CD4-positive, alpha-beta T cell treated with Interleukin-6 at 100 ng/mL for 8 hours (primary cell): ENCODE data around the gene S100A9.
"Not testable (repeated sequence)": the region's sequence is repeated elsewhere in the genome, so short reads cannot be mapped to it uniquely, and the experiment has no call there.

Experiments
- DNase-seq: peaks from one replicate; pipeline ENCODE4 v3.0.0-alpha.2; 2020; ENCODE audit warnings: mixed read lengths, low spot score

Gene S100A9

DNA sequence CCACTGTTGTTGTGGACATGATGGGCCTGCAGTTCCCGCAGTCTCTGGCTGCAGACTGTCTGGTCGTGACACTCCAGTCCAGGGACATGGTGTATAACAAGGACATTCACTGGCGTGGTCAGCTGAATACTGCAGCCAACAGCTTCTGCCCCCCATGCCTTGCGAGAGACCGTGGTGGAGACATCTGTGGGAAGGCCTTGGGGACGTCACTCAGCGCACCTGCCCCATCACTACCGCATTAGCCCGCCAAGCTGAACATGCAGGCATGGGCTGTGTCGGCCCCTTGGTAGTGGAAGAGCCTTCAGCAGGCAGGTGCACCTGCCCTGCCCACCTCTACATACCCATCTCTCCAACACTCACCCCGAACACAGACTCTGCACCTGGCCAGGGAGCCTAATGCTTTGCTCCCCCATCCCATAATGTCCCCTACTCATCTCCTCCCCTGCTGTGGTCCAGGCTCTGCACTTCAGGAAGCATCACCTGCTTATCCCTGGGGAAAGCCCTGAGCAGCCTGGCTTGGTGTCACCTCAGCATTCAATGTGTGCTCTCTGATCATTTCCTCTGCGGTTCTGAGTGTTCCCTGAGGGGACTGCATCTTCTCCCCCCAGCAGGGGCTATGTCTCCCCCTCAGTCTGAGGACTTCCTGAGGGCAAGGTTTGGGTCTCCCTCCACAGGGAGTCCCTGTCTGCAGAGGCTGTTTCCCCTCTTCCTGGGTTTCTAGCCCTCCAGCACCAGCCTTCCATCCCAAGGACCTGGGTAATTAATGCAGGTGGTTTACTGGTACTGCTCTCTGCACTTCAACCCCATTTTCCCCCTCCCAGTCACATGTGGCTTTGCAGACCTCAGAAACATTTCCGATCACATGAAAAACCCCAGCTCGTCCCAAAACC, 12.2 kb upstream of the S100A9 start:
- no peak for DNase-seq

DNA sequence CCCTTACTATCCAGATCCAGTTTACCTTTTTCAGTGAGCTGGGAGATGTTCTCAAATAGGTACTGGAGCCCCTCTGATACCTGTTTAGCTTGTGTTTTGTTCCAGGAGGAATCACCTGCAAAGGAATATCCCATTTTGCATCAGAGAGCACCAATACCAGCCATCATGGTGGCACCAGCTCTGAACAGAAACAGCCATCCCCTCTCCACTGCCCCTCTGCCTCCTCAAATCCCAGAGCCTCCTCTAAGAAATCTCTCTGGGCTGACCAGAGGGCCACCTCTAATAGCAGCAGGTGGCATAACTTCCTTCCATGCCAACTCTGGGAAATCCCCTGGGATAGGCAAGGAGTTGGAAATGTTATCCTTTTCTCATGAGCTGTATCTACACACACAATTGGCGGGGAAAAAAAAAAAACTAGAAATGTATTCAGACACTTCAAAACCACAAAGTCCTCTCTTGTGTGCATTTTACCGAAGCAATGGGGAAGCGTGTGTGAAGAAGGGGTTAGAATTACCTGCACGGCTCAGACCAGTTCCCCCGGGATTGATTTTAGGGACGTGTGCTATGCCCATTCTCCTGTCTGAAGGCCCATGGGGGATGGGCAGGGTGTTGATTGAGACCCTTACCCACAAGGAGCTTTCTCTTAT, 11.5 kb upstream of the S100A9 start:
- no peak for DNase-seq

DNA sequence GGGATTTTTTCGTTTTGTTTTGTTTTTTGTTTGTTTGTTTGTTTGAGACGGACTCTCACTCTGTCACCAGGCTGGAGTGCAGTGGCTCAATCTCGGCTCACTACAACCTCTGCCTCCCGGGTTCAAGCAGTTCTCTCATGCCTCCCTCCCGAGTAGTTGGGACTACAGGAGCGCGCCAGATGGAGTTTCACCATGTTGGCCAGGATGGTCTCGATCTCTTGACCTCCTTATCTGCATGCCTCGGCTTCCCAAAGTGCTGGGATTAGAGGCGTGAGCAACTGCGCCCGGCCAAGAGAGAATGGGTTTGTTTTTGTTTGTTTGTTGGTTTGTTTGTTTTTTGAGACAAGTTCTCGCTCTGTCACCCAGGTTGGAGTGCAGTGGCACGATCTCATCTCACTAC, 10.6 kb upstream of the S100A9 start:
- DNase-seq: not testable (repeated sequence)

DNA sequence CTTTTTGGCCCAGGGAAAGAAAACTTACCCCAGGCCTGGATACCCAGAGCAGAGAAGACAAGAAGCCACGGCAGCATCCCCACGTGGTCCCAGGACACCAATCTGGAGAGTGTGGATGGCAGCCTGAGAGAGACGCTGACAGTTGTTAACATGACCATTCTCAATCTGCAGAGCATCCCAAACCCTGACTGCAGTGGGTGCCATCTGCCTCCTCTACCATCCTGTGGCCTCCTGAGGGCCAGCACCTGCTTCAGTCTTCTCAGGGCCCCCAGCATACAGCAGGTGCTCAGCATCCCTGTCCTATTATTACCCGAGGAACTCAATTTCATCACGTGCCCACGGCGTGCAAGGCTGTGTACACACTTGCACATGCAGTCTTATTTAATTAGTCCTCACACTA, 9.8 kb upstream of the S100A9 start:
- DNase-seq: no peak

DNA sequence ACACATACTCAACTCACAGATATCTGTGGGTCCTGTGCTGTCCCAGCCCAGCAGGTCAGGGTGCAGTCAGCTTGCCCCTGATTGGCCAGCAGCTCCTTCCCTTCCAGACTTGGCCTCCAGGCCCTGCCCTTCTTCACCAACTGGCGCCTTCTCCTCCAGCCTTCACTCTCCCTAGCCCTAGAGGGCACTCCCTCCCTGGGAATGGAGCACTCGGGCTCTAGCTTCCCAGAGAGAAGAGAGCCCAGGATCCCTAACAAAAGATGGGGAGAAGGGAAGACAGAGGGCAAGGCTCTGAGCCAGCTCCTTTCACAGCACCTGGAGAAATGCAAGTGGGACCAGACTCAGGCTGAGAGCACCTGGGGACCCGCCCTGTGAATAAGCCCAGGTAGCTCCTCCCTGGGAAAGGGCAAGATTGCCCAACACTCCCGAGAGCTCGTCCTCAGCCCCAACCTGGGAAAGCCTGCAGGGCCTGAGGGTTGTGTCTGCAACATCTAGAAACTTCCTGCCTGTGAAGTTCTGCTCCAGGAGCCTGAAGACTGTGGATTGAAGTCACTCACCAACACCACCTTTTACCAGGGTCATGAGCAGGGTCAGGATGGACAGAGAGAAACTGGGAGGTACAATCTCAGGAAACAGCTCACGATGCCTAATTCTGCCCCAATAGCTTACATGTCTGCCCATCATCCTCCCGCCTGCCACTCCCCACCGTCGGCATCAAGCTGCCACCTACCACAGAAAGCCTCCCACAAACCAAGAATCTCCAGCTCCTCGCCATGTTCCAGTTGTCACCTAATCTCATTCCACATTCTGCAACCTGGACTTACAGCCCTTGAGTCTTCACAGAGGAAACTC, 8.9 kb upstream of the S100A9 start, which contains the start of gene PGLYRP4:
Gene PGLYRP4, minus strand, starts transcription at position 331 of the 852 bp plus-strand sequence. CDS start 909 bp downstream, outside the sequence.
- no peak for DNase-seq

DNA sequence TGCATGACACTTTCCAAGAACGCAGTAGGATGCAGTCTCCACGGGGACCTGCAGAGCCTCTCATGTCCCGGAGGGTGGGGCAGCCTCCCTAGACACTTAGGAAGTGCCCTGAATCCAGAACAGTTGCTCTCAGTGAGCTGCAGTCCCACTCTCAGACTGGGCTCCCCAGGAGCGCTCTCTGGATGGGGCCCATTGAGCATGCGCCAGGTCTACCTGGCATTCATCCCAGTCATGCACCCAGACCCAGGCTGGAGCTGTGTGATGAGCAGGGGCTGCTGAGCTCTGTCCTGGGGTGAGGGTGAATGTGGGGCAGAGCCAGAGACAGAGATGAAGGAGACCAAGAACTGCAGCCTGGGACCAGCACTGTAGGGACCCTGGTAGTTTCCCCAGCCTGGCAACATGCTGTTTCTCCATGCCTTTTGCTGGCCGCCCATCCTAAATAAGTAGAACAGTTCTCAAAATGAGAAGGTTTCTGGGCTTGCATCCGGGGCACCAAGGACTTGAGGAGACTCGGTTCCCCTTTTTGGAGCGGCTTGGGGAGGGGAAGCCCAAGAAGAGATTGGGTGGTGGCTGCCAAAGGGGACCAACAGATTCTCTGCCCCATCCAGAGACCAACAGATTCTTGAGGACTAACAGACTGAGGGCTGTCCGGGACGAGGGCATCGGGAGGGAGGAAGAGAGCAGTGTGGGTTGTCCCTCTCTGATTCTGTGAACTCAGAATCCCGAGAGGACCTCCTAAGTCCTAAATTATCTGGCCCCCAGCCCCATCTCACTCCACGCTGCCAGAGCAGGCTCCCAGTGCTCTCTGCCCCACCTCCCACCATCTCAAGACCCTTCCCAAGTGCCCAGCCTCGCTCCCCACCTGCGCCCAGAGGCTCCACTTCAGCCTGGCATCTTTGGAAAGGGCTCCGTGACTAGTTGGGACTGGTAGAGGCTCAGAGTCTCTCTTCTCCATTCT, 8.0 kb upstream of the S100A9 start:
- no peak for DNase-seq

DNA sequence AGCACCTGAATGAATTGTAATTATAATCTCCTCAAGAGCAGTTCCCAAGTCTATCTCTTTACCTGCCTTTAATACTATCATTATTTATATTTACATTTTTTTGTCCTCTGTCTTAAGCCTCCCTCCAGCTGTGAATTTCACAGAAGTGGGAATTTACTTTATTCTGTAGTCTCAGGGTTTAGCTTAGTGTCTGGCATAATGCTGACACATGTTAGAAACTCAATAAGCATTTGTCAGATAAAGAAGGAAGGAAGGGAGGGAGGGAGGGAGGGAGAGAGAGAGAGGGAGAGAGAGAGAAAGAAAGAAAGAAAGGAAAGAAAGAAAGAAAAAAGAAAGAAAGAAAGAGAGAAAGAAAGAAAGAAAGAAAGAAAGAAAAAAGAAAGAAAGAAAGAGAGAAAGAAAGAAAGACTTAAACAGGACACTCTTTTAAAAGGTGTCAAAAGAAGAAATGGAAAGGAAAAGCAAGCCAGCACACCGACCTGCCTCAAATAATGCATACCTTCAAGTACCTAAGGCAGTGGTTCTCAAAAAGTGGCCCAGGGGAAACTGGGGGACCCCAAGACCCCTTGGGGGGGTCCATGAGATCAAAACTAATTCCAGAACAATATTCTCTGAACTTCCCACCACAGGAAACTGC, 7.2 kb upstream of the S100A9 start:
- DNase-seq: no peak

DNA sequence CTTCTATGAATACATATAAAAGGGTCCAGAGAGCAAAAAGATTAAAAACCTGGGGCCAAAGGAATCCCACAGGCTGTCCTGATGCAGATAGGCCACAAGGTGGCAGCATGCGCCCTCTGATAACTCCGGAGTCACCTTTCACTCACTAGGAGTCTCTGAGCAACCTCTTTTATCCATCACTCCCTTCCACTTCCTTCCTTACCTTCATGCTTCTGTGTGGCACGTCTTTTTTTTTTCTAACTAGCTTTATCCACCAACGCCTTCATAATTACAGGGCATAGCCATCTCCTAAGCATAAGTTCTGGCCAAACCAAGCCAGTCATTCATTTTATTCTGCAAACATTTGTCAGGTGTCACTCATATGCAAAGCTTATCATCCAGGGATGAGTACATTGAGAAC, 5.1 kb upstream of the S100A9 start:
- peak; percentile 62 for DNase-seq

DNA sequence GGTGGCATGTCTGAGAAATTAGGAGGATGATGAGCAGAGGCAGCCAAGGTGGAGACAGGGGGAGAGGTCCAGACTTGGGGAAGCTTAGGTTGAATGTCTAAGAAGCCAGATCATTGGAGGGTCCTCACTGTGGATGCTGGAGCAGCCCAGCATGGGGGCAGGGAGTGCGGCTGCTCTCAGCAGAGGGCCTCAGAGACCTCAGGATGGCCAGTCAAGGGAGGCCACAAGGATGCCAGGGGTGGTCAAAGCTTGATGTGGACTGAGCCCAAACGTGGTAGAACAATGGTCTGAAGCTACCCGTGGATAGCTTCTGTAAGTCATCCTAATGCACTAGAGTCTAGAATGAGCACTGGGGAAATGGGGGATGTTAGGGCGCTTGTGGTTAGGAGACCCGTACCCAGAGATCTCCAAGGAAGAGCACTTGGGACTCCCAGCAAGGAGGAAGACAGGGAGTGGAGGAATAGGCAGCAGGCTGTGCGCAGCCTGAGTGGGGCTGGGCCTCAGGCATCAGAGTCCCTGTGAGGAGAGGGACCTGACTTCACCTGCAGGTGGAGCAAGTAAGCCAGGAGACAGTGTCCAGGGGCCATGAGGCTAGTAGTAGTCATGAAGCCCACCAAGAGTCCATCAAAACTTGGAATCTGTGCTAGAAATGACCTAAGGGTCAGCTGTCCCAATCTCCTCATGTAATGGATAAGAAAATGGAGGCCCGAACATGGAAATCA, 4.3 kb upstream of the S100A9 start:
- DNase-seq: no peak

DNA sequence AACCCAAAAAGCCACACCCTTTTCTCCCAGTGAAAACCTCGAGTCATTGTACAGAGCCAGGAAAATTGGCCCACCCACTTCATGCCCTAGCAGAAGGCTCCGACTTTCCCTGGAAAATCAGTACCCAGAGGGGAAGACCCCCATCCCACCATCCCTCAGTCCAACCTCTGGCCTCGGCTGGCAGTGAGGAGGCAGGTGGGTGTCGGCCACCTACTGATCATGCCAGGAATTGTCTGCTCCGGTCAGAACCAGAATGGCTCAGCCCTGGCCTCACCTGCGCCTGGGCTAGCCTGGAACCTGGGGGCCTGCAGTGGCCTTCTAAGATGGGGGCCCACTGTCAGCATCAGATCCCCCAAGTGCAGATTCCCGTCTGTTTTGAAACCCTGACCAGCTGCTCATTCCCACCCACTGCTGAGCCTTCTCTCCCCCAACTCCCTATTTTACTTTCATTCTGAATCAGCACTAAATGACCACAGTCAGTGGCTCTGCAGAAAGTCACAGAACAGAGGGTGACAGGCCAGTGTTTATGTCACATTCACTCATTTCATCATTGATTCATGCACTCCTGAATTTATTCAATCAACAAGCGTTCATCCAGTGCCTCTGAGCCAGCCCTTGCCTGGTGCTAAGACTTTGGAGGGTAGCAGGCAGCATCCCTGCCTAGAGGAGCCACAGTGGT, 3.0 kb upstream of the S100A9 start:
- DNase-seq: no peak

DNA sequence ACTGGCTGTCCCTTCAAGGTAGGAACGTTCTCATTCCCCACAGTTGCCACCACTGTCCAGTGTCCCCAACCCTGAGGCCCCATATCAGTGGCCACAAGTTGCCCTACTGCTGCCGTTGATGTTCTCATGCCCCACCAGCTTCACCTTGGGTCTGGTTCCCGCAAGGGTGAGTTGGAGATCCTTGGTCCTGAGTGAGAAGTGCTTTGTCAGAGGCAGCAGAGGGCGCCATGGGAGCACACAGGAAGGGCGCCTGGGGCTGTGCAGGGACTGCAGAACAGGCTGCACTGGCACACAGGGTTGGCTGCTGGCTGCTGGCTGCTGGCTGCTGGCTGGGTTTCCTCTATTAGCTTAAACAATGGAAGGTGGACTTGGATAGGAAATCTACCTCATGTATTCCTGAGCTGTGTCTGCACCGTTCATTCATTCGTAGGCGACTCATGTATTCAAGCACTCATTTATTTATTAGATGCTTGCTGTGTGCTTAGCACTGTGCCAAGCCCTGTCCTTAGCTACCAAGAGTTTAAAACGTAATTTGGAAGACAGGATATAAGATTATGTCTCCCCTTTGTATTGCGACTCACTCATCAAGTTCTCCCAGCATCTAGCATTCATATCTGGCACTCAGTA, 2.1 kb upstream of the S100A9 start:
- DNase-seq: peak; percentile 26

DNA sequence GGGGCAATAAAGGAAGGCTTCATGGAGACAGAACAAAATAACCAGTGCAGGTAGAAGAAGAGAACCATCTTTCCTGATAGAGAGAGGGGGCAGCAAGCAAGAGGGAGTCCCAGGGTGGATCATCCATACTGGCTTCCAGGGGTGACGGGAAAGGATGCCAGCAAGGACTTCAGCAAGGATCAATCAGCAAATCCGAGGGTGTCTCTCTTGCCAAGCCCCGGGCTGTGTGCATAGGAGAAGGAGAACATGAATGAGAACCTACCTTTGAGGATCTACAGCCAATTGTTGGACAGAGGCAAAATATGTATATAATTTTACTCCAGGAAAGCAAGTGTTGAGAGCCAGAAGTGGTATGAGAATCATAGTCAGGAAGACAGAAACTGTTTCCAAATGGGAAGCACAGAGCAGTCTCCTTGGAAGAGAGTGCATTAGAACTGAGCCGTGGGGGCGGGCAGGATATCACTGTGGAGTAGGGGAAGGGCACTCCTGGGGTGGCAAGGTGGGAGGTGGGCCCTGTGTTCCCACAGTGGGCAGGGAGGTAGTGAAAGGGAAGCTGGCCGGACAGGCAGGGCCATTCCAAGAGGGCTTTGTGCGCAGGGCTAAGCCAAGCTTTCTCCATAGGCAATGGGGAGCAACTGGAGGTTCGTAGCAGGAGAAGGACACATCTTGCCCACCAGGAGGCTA, 1.1 kb upstream of the S100A9 start:
- no peak for DNase-seq

DNA sequence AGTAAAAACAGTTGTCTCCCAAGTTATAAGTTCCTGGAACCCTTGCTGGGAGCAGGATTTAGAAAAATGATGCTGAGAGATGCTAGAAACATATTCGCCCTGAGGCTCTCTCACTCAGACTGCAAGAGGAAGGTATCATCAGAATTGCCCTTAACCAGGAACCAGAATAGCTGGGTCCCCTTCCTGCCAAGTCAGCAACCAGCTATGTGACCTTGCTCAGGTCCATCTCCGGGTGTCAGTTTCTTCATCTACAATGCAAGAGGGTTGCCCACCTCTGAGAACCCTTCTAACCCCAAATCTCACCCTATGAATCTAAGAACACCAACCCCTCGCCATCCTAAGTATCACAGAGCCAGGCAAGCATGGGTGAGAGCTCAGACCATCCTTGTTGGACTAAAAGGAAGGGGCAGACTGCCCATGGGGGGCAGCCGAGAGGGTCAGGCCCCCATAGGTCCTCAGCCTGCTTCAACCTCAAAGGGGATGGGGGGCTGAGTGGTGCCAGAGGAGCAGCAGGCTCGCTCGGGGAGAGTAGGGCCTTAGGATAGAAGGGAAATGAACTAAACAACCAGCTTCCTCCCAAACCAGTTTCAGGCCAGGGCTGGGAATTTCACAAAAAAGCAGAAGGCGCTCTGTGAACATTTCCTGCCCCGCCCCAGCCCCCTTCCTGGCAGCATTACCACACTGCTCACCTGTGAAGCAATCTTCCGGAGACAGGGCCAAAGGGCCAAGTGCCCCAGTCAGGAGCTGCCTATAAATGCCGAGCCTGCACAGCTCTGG, 390 bp upstream of the S100A9 start:
- no peak for DNase-seq

DNA sequence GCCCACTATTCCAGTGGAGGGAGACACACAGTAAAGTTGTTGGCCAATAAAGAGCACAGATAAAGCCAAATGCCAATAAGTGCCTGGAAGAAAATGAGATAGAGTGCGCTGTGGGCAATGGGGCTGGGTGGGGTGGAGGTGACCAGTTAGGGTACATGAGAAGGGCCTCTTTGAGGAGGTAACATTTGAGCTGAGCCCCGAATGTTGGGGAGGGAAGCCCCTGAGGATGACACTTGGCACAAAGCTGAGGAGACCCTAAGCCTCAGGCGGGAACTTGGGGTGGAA, 979 bp downstream of the S100A9 start:
- no peak for DNase-seq

DNA sequence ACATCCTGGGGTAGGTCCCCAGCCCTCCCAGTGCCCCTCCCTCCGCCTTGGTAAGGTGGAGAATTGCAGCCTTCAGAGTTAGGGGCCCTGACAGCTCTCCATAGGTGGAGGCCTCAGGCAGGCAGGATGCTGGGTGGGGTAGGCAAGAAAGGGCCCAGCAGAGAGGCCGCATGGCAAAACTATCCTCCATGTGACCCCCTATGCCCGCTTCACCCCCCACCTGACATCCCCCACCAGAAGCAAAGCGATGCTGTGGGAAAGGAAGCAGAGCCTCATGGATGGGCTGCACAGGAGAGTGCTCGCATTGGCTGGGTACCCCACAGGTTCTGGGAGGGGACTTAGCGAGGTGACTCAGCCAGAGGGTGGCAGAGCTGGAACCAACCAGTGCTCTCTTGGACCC, 1.6 kb downstream of the S100A9 start:
- DNase-seq: no peak

DNA sequence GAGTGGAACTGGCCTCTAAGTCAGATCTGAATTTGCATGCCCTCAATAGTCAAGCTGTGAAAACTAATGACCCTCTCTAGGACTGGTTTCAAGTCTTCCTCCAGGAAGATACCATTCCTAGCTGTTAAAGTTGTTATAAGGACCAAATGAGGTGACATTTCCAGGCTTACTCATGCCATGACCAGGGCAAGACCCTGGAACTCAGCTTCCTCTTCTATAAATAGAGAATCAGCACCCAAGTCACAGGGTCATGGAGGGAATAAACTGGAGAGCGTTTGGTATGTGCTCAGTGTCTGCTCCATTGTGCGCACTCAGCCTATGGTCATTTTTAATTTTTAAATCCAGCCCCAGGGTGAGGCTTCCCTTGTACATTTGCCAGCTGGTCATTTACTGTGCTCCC, 2.5 kb downstream of the S100A9 start:
- DNase-seq: no peak

DNA sequence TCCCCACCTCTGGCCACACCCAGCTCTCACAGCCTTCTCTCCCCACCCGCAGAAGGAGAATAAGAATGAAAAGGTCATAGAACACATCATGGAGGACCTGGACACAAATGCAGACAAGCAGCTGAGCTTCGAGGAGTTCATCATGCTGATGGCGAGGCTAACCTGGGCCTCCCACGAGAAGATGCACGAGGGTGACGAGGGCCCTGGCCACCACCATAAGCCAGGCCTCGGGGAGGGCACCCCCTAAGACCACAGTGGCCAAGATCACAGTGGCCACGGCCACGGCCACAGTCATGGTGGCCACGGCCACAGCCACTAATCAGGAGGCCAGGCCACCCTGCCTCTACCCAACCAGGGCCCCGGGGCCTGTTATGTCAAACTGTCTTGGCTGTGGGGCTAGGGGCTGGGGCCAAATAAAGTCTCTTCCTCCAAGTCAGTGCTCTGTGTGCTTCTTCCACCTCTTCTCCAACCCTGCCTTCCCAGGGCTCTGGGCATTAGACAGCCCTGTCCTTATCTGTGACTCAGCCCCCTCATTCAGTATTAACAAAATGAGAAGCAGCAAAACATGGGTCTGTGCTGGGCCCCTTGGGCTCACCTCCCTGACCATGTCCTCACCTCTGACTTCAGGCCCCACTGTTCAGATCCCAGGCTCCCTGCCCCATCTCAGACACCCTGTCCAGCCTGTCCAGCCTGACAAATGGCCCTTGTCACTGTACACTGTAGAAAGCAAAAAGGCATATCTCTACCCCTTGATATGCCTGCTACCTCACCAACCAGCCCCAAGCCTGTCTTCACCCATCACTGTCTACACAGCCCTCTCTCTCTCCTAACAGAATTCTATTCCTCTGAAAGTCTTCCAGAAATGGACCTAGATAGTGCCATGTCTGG, 3.2 kb downstream of the S100A9 start:
- no peak for DNase-seq
